ENCODE data around the gene SMURF1.

GRCh38 chr7:99125505-99125865 lies 18.4 kb downstream of the SMURF1 start:
- TF ChIP-seq, protein P1, sequence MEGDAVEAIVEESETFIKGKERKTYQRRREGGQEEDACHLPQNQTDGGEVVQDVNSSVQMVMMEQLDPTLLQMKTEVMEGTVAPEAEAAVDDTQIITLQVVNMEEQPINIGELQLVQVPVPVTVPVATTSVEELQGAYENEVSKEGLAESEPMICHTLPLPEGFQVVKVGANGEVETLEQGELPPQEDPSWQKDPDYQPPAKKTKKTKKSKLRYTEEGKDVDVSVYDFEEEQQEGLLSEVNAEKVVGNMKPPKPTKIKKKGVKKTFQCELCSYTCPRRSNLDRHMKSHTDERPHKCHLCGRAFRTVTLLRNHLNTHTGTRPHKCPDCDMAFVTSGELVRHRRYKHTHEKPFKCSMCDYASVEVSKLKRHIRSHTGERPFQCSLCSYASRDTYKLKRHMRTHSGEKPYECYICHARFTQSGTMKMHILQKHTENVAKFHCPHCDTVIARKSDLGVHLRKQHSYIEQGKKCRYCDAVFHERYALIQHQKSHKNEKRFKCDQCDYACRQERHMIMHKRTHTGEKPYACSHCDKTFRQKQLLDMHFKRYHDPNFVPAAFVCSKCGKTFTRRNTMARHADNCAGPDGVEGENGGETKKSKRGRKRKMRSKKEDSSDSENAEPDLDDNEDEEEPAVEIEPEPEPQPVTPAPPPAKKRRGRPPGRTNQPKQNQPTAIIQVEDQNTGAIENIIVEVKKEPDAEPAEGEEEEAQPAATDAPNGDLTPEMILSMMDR (IDR thresholded peaks at IDR 0.05; ENCODE audit: low read depth, low read length, missing input control) = no peak
- no peak for TF ChIP-seq SP1 (IDR thresholded peaks at IDR 0.05)
- no peak for TF ChIP-seq TAF1 (conservative IDR thresholded peaks at IDR 0.05)
